NB4 (cell line): ENCODE measurements around the gene ANKS1A.

ENCODE experiments used
- CTCF ChIP-seq: IDR thresholded peaks from one replicate; pipeline ENCODE4 v1.5.1; 2012; ENCODE audit warnings: low read depth, low read length
- POLR2A ChIP-seq: IDR thresholded peaks from 2 replicates; pipeline ENCODE4 v1.6.1; 2011; ENCODE audit warnings: mild to moderate bottlenecking; ENCODE audit not compliant: insufficient read length; ENCODE audit errors: extremely low read depth

- TF ChIP-seq CTCF (no peak), POLR2A (no peak)
Observed at GRCh38 chr6:34839666-34840352, 49.2 kb upstream of the ANKS1A start.
